HepG2 (cell line): Measurements from ENCODE around the gene PRKACA. TPM values are rescaled to one million over a fixed set of nuclear protein-coding genes. Genes with fewer than 3 reads are reported as not detected.

Source experiments
- ATAC-seq: fragments of 200-7000 bp; cut with Tn5 transposase; 3 replicates; pipeline ENCODE4 v1.9.1; 2020; ENCODE audit warnings: mild to moderate bottlenecking, moderate library complexity
- BruUV-seq: library from RNA; stranded (reverse); fragments of 400-500 nt; replicated peaks from 2 replicates; lab custom pipeline; 2021; lab: Mats Ljungman, UMichigan
- CTCF ChIA-PET: fragments of 300-600 bp; formaldehyde crosslinking; extraction: SDS; loops from one replicate; lab custom pipeline; 2021; ENCODE audit warnings: low total read pairs, inconsistent platforms, low intra/inter-chr PET ratio; lab: Yijun Ruan, JAX
- POLR2A ChIA-PET: fragments of 350-600 bp; sonication (Branson Sonifier 250); formaldehyde crosslinking; loops from one replicate; lab custom pipeline; 2020; ENCODE audit warnings: antibody characterized with exemption, inconsistent platforms; lab: Yijun Ruan, JAX
- DNase-seq: peaks from one replicate; pipeline ENCODE4 v3.0.0-alpha.2; 2015; ENCODE audit warnings: low spot score
- FAIRE-seq: peaks from 3 replicates; lab custom pipeline; 2011; peaks lifted over from hg19 to GRCh38; lab: Jason Lieb, UNC
- H2AFZ ChIP-seq: one replicate; pipeline ENCODE4 v1.6.1; 2011; ENCODE audit warnings: low read length, inconsistent platforms
- H3K27ac ChIP-seq: fragments of 300-600 bp; 3 replicates; pipeline ENCODE4 v1.8.0; 2011; ENCODE audit warnings: mixed run types, mild to moderate bottlenecking, mixed read lengths, low read length, inconsistent platforms; ENCODE audit not compliant: insufficient read depth; ENCODE audit errors: extremely low read length
- H3K27me3 ChIP-seq, 2 experiments: fragments of 200-600 bp in 1 of 2; 2 replicates in 1 of 2; 3 replicates in 1 of 2; pipeline versions ENCODE4 v1.6.0 to v1.8.0; 2011; ENCODE audit warnings: low read length in 2 of 2, mild to moderate bottlenecking in 2 of 2, moderate library complexity in 2 of 2, inconsistent platforms in 1 of 2; ENCODE audit not compliant: insufficient read depth in 2 of 2, control insufficient read depth in 1 of 2
- H3K36me3 ChIP-seq, 2 experiments: fragments of 200-600 bp in 1 of 2; replicated peaks in 1 of 2; 2 replicates in 1 of 2; 3 replicates in 1 of 2; pipeline versions ENCODE4 v1.5.1 to v1.8.0; 2011; ENCODE audit warnings: low read length in 2 of 2, inconsistent platforms in 1 of 2; ENCODE audit not compliant: insufficient read depth in 2 of 2, control insufficient read depth in 1 of 2
- H3K4me1 ChIP-seq: 2 replicates; pipeline ENCODE4 v1.5.1; 2012; ENCODE audit warnings: low read length, inconsistent platforms; ENCODE audit not compliant: insufficient read depth
- H3K4me2 ChIP-seq: 2 replicates; pipeline ENCODE4 v1.6.0; 2011; ENCODE audit warnings: low read depth, low read length, inconsistent platforms
- H3K4me3 ChIP-seq, 3 experiments: fragments of 200-600 bp in 1 of 3; sonication (generic), shearing (Covaris generic) in 1 of 3; replicated peaks in 1 of 3; 2 replicates each; pipeline ENCODE4 v1.5.1; 2011 to 2016; ENCODE audit warnings: low read length in 3 of 3, inconsistent platforms in 2 of 3, low read depth in 2 of 3, mild to moderate bottlenecking in 2 of 3, control low read depth in 1 of 3, mixed read lengths in 1 of 3; ENCODE audit not compliant: insufficient read depth in 1 of 3
- H3K79me2 ChIP-seq: one replicate; pipeline ENCODE4 v1.6.1; 2011; ENCODE audit warnings: low read length, inconsistent platforms; ENCODE audit not compliant: insufficient read depth
- H3K9ac ChIP-seq: 2 replicates; pipeline ENCODE4 v1.6.0; 2011; ENCODE audit warnings: mild to moderate bottlenecking, low read depth, low read length, inconsistent platforms; ENCODE audit not compliant: insufficient read depth
- H3K9me3 ChIP-seq: 2 replicates; pipeline ENCODE4 v1.5.1; 2012; ENCODE audit warnings: mild to moderate bottlenecking, low read length
- H4K20me1 ChIP-seq: 2 replicates; pipeline ENCODE4 v1.6.0; 2011; ENCODE audit warnings: inconsistent platforms, mild to moderate bottlenecking, low read length, moderate library complexity; ENCODE audit not compliant: insufficient read depth
- ATF4 ChIP-seq, 2 experiments: fragments of 450-650 bp in 1 of 2; sonication (generic) in 1 of 2; formaldehyde crosslinking; IDR thresholded peaks; 2 replicates each; pipeline versions ENCODE4 v1.5.0 to v1.8.0; 2020 to 2022; ENCODE audit warnings: mild to moderate bottlenecking in 1 of 2, missing genetic modification reagents in 1 of 2
- PREB ChIP-seq: sonication (generic); formaldehyde crosslinking; IDR thresholded peaks from 2 replicates; pipeline ENCODE4 v1.4.0; 2020; ENCODE audit warnings: missing genetic modification reagents
- PTBP1 ChIP-seq: fragments of 200-400 bp; formaldehyde crosslinking; IDR thresholded peaks from 2 replicates; pipeline ENCODE4 v1.6.1; 2018; ENCODE audit warnings: low read length, low read depth; ENCODE audit not compliant: poor library complexity, severe bottlenecking
- RAD21 ChIP-seq: fragments of 450-650 bp; formaldehyde crosslinking; IDR thresholded peaks from 2 replicates; pipeline ENCODE4 v1.5.0; 2020; ENCODE audit warnings: mild to moderate bottlenecking
- SRSF4 ChIP-seq: fragments of 200-400 bp; formaldehyde crosslinking; IDR thresholded peaks from one replicate; pipeline ENCODE4 v1.6.1; 2018; ENCODE audit warnings: mild to moderate bottlenecking, low read depth, low read length, moderate library complexity; ENCODE audit not compliant: poor library complexity, severe bottlenecking
- ZBTB34 ChIP-seq: sonication (generic); formaldehyde crosslinking; IDR thresholded peaks from 2 replicates; pipeline ENCODE4 v1.8.0; 2022; ENCODE audit warnings: mild to moderate bottlenecking, missing genetic modification reagents
- ZC3H13 ChIP-seq: sonication (generic); formaldehyde crosslinking; IDR thresholded peaks from 2 replicates; pipeline ENCODE4 v1.8.1; 2023; ENCODE audit warnings: mild to moderate bottlenecking, missing genetic modification reagents, moderate library complexity
- ZNF33B ChIP-seq: sonication (generic); formaldehyde crosslinking; IDR thresholded peaks from 2 replicates; pipeline ENCODE4 v1.5.1; 2020; ENCODE audit warnings: mild to moderate bottlenecking, missing genetic modification reagents
- ZNF484 ChIP-seq: sonication (generic); formaldehyde crosslinking; IDR thresholded peaks from 2 replicates; pipeline ENCODE4 v1.5.1; 2020; ENCODE audit warnings: mild to moderate bottlenecking, low read depth, missing genetic modification reagents, borderline replicate concordance
- WGBS: methylation state at CpG from one replicate; pipeline ENCODE4 v1.1.6; 2017; ENCODE audit warnings: low lambda C conversion rate; 5-methylcytosine and 5-hydroxymethylcytosine counted together
- in situ Hi-C: cut with HindIII; loops from 2 replicates; pipeline ENCODE4 v1.10.0; 2017; ENCODE audit warnings: low pct_unique_long_range_greater_than_20kb; ENCODE audit not compliant: extremely low pct_ligation_motif_present
- intact Hi-C: fragments of 100-400 bp; cut with micrococcal nuclease; formaldehyde crosslinking; loops from one replicate; pipeline ENCODE4 v1.10.0; 2022; ENCODE audit not compliant: unreplicated experiment
- polyA plus RNA-seq, 8 experiments: library from polyadenylated mRNA; depleted of rRNA in 3 of 8; stranded (reverse) in 7 of 8; unstranded in 1 of 8; fragments of >200 nt; fragmentation: Illumina TruSeq in 4 of 8; extraction: Trizol in 4 of 8; gene quantifications; 2 replicates each; pipeline versions ENCODE4 v1.2.1 to v1.2.3, GENCODE V29; 2011 to 2016; ENCODE audit warnings: low read depth in 4 of 8, missing spikeins in 1 of 8, mixed read lengths in 1 of 8; ENCODE audit not compliant: insufficient read depth in 1 of 8
- total RNA-seq, 5 experiments: library from RNA; depleted of rRNA; stranded (reverse); fragments of >200 nt; fragmentation: Illumina TruSeq; extraction: Trizol; gene quantifications; 2 replicates each; pipeline ENCODE4 v1.2.3, GENCODE V29; 2016; ENCODE audit warnings: low read depth in 1 of 5

The PRKACA gene
- total and polyA plus RNA-seq, 2 of the 13 experiments (the other 11 are each of a cell fraction or from before 2014, with no cell fraction given) = 11.0 to 18.2 TPM

GRCh38 chr19:14050512-14050911 lies 67.0 kb downstream of the PRKACA start:
- intact Hi-C loops (no loop called here), in situ Hi-C loops (loop anchor here (25.0 kb wide), 1 partner anchor 288 kb away; the partner anchor contains the start of genes C19orf53 and MRI1)
- Histone ChIP-seq H3K9ac (no peak overlapping the region), H3K27me3 (no peaks in the 10 kb centered on the region), H3K79me2 (no peaks in the 10 kb centered on the region), H3K36me3 (no peaks in the 10 kb centered on the region), H3K9me3 (peaks cover 4% of the 10 kb centered on the region), H3K4me2 (no peak overlapping the region), H3K4me1 (no peaks in the 10 kb centered on the region), H3K27ac (no peak overlapping the region), H3K4me3 (no peak overlapping the region), H2AFZ (no peak overlapping the region), H4K20me1 (no peaks in the 10 kb centered on the region)
- TF ChIP-seq ZBTB34 (no peak), ZNF33B (no peak), SRSF4 (no peak), ZC3H13 (CRISPR knock-in tag) (no peak), PREB (no peak), ZNF484 (CRISPR knock-in tag) (no peak), PTBP1 (no peak), ATF4 (CRISPR knock-in tag; IDR thresholded peaks at IDR 0.05) (no peak), RAD21 (CRISPR knock-in tag) (no peak)
- POLR2A ChIA-PET = interaction anchor here (1.6 kb wide), 1 partner anchor 9 kb away, joined by 3 read pairs; no protein-coding TSS in a partner anchor
- no TSS peak for BruUV-seq
- ATAC-seq (no peak), DNase-seq (no peak), FAIRE-seq (no peak)
- CTCF ChIA-PET = no interaction called here
- WGBS = 92% methylated on average over 3 of the region's 4 CpGs
